ENCODE measurements around the gene PPM1H. TPM values are rescaled to one million over a fixed set of nuclear protein-coding genes. Genes with fewer than 3 reads are reported as not detected.

The PPM1H gene
- total and polyA plus RNA-seq, 2 of the 8 experiments (the other 6 are each of a cell fraction or from before 2014, with no cell fraction given), result 16.4 to 36.1 TPM

DNA sequence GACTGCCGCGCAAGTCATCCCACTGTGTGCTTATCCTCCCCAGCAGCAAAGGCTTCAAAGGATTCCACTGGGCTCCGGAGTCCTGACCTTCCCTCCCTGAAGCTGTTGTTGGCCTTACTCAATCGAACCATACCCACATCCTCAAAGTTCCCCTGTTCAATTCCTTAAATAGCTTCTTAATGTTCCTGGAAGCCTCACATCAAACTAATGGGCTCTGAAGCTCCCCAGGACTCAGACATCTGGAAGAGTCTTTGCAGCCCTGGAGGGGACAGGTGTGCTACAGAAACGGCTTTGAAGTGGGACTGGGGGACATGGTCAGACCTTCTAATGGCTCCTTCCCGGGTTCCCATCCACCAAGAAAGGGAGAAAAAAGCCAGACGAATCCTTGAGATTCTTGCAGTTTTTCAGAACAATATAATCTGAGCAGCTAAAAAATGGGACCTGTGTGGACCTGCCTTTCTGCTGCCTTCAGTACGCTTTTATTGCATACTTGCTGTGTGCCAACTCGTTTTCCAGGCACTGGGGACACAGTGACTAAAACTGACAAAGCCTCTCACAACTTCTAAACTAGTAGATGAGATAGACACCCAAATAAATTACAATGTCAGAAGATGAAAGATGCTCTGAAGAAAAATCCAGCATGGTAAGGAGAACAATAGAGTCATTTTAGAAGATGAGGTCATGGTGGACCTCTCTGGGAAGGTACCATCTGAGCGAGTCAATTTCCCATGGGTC, 263.8 kb downstream of the PPM1H start (continued):
- TF ChIP-seq, protein P1, sequence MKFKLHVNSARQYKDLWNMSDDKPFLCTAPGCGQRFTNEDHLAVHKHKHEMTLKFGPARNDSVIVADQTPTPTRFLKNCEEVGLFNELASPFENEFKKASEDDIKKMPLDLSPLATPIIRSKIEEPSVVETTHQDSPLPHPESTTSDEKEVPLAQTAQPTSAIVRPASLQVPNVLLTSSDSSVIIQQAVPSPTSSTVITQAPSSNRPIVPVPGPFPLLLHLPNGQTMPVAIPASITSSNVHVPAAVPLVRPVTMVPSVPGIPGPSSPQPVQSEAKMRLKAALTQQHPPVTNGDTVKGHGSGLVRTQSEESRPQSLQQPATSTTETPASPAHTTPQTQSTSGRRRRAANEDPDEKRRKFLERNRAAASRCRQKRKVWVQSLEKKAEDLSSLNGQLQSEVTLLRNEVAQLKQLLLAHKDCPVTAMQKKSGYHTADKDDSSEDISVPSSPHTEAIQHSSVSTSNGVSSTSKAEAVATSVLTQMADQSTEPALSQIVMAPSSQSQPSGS (IDR thresholded peaks at IDR 0.05; ENCODE audit: low read length), result no peak
- TF ChIP-seq JUN (IDR thresholded peaks at IDR 0.05; ENCODE audit: low read depth, low read length), result no peak
